Measurements from ENCODE around the gene MCCC2. TPM values are rescaled to one million over a fixed set of nuclear protein-coding genes. Genes with fewer than 3 reads are reported as not detected.

Gene MCCC2
- total and polyA plus RNA-seq, 2 experiments from 2014 or later, result 47.2 to 59.9 TPM

DNA sequence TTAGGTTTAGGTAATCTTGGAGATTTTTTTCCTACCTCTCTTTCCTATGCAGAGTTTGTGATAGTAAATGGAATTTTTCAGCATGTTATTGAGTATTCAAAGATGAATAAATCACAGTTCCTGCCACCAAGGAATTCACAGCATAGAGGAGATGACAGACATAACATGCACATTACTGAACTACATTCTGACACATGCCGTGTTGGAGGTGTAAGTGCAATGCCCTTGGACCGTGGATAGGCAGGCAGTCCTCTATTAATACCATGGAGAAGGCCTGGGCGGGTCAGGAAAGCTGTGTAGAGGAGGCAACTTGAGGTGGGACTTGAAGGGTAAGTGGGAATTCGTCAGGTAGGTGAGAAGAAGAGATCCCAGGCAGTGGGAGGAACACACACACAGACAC, 43.9 kb downstream of the MCCC2 start:
- H3K4me3 ChIP-seq, result no peak overlapping the region
- H3K27ac ChIP-seq, result peak overlapping the region; percentile 70
- H3K4me1 ChIP-seq (ENCODE audit: low read depth), result peaks cover 7% of the 10 kb centered on the region
- peaks cover 9% of the 10 kb centered on the region for H3K36me3 ChIP-seq
- no peaks in the 10 kb centered on the region for H3K9me3 ChIP-seq (ENCODE audit: low read depth)
- H3K27me3 ChIP-seq, result no peaks in the 10 kb centered on the region
- peak in 1 of 2 donors; percentile 59 for DNase-seq (ENCODE audit: low read depth in 1 of 2, low spot score in 1 of 2)
- TF ChIP-seq, protein P1, sequence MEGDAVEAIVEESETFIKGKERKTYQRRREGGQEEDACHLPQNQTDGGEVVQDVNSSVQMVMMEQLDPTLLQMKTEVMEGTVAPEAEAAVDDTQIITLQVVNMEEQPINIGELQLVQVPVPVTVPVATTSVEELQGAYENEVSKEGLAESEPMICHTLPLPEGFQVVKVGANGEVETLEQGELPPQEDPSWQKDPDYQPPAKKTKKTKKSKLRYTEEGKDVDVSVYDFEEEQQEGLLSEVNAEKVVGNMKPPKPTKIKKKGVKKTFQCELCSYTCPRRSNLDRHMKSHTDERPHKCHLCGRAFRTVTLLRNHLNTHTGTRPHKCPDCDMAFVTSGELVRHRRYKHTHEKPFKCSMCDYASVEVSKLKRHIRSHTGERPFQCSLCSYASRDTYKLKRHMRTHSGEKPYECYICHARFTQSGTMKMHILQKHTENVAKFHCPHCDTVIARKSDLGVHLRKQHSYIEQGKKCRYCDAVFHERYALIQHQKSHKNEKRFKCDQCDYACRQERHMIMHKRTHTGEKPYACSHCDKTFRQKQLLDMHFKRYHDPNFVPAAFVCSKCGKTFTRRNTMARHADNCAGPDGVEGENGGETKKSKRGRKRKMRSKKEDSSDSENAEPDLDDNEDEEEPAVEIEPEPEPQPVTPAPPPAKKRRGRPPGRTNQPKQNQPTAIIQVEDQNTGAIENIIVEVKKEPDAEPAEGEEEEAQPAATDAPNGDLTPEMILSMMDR (IDR thresholded peaks at IDR 0.05; ENCODE audit: low read depth, low read length), result no peak

DNA sequence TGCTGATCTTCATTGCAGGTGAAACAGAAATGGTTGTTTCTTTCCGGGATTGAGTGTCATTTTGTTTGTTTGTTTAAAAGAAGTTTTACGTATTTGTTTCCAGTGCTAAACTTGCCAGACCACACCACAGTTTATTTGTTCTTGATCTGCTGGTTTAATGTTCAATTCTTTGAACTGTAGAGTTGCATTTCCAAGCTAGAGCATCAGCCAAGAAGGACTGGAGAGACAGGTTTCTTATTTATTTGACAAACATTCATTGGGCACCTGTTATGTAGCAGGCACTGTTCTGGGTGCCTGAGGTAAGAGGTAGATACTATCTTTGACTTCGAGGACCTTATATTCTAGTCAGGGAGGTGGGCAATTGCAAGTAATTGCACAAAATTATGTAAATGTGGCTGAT, 45.0 kb downstream of the MCCC2 start:
- peaks cover 9% of the 10 kb centered on the region for H3K36me3 ChIP-seq
- H3K9me3 ChIP-seq (ENCODE audit: low read depth), result no peaks in the 10 kb centered on the region
- no peak overlapping the region for H3K27ac ChIP-seq
- DNase-seq (ENCODE audit: low read depth in 1 of 2, low spot score in 1 of 2), result no peak
- no peak overlapping the region for H3K4me3 ChIP-seq
- H3K4me1 ChIP-seq (ENCODE audit: low read depth), result peaks cover 7% of the 10 kb centered on the region
- TF ChIP-seq, protein P1 (IDR thresholded peaks at IDR 0.05; ENCODE audit: low read depth, low read length), result no peak
- no peaks in the 10 kb centered on the region for H3K27me3 ChIP-seq

DNA sequence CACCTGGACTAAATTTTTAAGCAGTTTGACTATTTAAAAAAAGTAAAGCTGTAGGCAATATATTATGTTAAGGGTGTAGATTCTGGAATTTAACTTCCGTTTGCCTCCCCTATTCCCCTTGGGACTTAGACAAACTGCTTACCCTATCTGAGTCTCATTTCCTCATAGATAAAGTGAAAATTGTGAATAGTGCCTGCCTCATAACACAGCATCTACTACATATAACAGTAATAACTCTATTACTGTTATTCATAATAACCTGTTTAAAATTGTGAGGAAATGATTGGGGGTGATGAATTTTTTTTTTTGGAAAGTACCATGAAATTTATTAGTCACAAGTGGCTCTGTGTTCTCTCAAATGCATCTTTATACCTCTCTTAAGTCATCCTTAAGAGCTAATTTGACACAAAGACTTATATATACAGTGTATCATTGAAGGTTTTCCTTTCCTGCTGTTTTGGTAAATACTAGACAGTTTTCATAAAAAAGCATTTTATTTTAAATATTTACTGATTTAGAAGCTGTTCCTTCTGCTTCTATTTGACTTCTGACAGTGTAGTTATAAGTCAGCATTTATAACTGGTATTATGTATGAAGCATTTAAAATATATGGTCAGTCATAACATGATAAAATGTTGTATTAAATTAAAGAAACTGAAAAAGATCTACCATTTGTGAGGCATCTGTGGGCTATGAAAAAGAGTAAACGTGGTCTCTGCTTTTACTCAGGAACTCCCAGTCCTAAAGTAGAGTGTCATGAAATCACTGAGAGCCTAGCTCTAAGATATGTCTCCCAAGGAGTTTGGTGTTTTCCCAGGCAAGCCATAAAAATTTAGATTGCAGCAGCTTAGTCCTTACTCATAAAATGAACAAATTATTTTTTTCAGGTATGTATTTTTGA, 46.4 kb downstream of the MCCC2 start:
- H3K27ac ChIP-seq, result no peak overlapping the region
- peaks cover 7% of the 10 kb centered on the region for H3K4me1 ChIP-seq (ENCODE audit: low read depth)
- H3K9me3 ChIP-seq (ENCODE audit: low read depth), result no peaks in the 10 kb centered on the region
- H3K27me3 ChIP-seq, result no peaks in the 10 kb centered on the region
- TF ChIP-seq, protein P1 (IDR thresholded peaks at IDR 0.05; ENCODE audit: low read depth, low read length), result no peak
- DNase-seq (ENCODE audit: low read depth in 1 of 2, low spot score in 1 of 2), result peak in 1 of 2 donors; percentile 22
- peaks cover 9% of the 10 kb centered on the region for H3K36me3 ChIP-seq
- no peak overlapping the region for H3K4me3 ChIP-seq

DNA sequence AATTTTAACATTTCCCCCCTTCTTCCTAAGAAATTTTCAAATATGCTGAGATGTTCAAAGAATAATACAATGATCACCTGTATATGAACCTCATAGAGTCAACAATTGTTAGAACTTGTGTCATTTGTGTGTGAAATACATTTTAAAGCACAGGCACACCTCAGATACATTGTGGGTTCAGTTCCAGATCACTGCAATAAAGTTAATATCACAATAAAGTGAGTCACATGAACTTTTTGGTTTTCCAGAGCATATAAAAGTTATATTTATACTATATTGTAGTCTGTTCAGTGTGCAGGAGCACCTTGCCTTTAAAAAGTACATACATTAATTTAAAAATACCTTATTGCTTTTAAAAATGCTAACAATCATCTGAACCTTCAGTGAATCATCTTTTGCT, 50.0 kb downstream of the MCCC2 start:
- H3K27ac ChIP-seq, result no peak overlapping the region
- H3K36me3 ChIP-seq, result peaks cover 21% of the 10 kb centered on the region
- no peaks in the 10 kb centered on the region for H3K9me3 ChIP-seq (ENCODE audit: low read depth)
- no peak for DNase-seq (ENCODE audit: low read depth in 1 of 2, low spot score in 1 of 2)
- H3K4me3 ChIP-seq, result no peak overlapping the region
- TF ChIP-seq, protein P1 (IDR thresholded peaks at IDR 0.05; ENCODE audit: low read depth, low read length), result no peak
- no peaks in the 10 kb centered on the region for H3K27me3 ChIP-seq
- H3K4me1 ChIP-seq (ENCODE audit: low read depth), result no peaks in the 10 kb centered on the region

DNA sequence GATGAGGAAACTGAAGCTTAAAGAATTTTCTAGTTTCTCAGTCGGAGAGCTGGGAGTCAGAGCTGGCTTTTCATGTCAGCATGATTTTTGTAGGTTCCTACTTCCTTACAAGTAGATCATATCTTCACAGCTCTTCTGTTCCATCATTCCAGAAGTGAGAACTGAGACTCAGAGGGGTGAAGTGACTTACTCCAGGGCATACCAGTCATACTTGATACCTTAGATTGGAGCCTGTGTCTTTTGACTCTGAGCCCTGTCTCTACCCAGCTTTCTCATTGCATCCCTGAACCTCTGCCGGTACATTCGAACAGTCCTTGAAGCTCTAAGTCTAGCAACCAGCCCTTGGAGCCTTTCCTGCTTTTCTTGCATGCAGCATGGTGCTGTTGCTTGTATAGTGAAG, 53.3 kb downstream of the MCCC2 start:
- Histone ChIP-seq H3K27ac (no peak overlapping the region), H3K4me3 (no peak overlapping the region), H3K36me3 (peaks cover 14% of the 10 kb centered on the region), H3K27me3 (no peaks in the 10 kb centered on the region), H3K9me3 (ENCODE audit: low read depth) (no peaks in the 10 kb centered on the region), H3K4me1 (ENCODE audit: low read depth) (no peaks in the 10 kb centered on the region)
- TF ChIP-seq, protein P1 (IDR thresholded peaks at IDR 0.05; ENCODE audit: low read depth, low read length), result no peak
- no peak for DNase-seq (ENCODE audit: low read depth in 1 of 2, low spot score in 1 of 2)
